Lung (tissue), 5 donors: ENCODE data around the gene CYB5A. TPM values are rescaled to one million over a fixed set of nuclear protein-coding genes. Genes with fewer than 3 reads are reported as not detected.

Experiments used
- polyA plus RNA-seq, 2 donors: library from polyadenylated mRNA; stranded (reverse); fragments of 200-250 nt; gene quantifications; one replicate each; pipeline ENCODE4 v1.2.1, GENCODE V29; 2013
- small RNA-seq: library from RNA; depleted of rRNA; stranded (forward); fragments of <200 nt; gene quantifications from one replicate; pipeline ENCODE3, GENCODE V24; 2014; ENCODE audit warnings: low replicate concordance
- total RNA-seq, 2 donors: library from RNA; depleted of rRNA in 1 of 2; stranded (reverse); fragments of >200 nt in 1 of 2; gene quantifications; one replicate each; pipeline ENCODE4 v1.2.1, GENCODE V29; 2014 to 2021
- donor health status: Bipolar disorder and iron deficiency.
- donor health status: healthy.
- donor health status: DM: yes; HTN: yes; CAD: no.

The CYB5A gene
- total and polyA plus RNA-seq, 4 donors, result 408 to 853 (median 522) TPM

Small RNA genes within 50 kb of the gene (small RNA-seq; reads per million reads assigned to genes)
- gene RN7SL551P, result not detected

Other genes starting within 250 kb of the CYB5A start
- gene FBXO15, start 144.1 kb downstream of the CYB5A start, total RNA-seq, result 1 to 10 TPM; 4.1 to 9.7 TPM
- 1 to 10 TPM; 2.6 to 6.2 TPM for gene FBXO15, start 144.1 kb downstream of the CYB5A start, polyA plus RNA-seq
- gene TIMM21, start 143.4 kb downstream of the CYB5A start, total RNA-seq, result 10 to 100 TPM; 22.1 to 26.1 TPM
- 10 to 100 TPM; 12.6 to 23.6 TPM for gene TIMM21, start 143.4 kb downstream of the CYB5A start, polyA plus RNA-seq
- under 1 TPM; 0.14 to 0.55 TPM for gene C18orf63, start 23.9 kb upstream of the CYB5A start, total RNA-seq
- under 1 TPM; 0.37 to 0.38 TPM for gene C18orf63, start 23.9 kb upstream of the CYB5A start, polyA plus RNA-seq
- not detected for gene DIPK1C, start 165.3 kb upstream of the CYB5A start, total RNA-seq
- gene DIPK1C, start 165.3 kb upstream of the CYB5A start, polyA plus RNA-seq, result under 1 TPM in 1 of 2 donors, not detected in 1; 0.02 TPM
- gene CNDP2, start 204.4 kb upstream of the CYB5A start, total RNA-seq, result 100 to 1,000 TPM; 155 to 311 TPM
- 100 to 1,000 TPM; 152 to 227 TPM for gene CNDP2, start 204.4 kb upstream of the CYB5A start, polyA plus RNA-seq
- not detected for gene CNDP1, start 242.5 kb upstream of the CYB5A start, total RNA-seq
- gene CNDP1, start 242.5 kb upstream of the CYB5A start, polyA plus RNA-seq, result under 1 TPM; 0.08 to 0.10 TPM